ENCODE measurements around the gene RAD54L. TPM values are rescaled to one million over a fixed set of nuclear protein-coding genes. Genes with fewer than 3 reads are reported as not detected.

The RAD54L gene
- 0.49 TPM for polyA plus RNA-seq

- Mint-ChIP-seq H3K4me3 (peak within 1 kb of the TSS; percentile 54 to 97 (median 93)), H3K27me3 (no peaks in the 10 kb centered on the region), H3K36me3 (no peaks in the 10 kb centered on the region), H3K4me1 (peaks cover 6 to 9% (median 7%) of the 10 kb centered on the region in 3 donors), H3K27ac (peak within 1 kb of the TSS; percentile 43 to 87 (median 71)), H3K9me3 (no peaks in the 10 kb centered on the region)
Observed at GRCh38 chr1:46247436-46248121, at the start of gene RAD54L. TSS of gene RAD54L (plus strand) at chr1:46247763. CDS start at chr1:46248406, 643 bp downstream.

GRCh38 chr1:46197964-46198811, 49.4 kb upstream of the RAD54L start, which contains the start of gene POMGNT1:
TSS of gene POMGNT1 (minus strand) at chr1:46198434. CDS start at chr1:46197821, 613 bp downstream.
- Mint-ChIP-seq H3K4me1 (peaks cover 11 to 18% (median 11%) of the 10 kb centered on the region in 3 donors), H3K27ac (peak within 1 kb of the TSS; percentile 39 to 52 (median 39)), H3K9me3 (no peaks in the 10 kb centered on the region), H3K4me3 (peak within 1 kb of the TSS; percentile 85 to 88 (median 88)), H3K27me3 (peaks cover 5% of the 10 kb centered on the region), H3K36me3 (peaks cover 2% of the 10 kb centered on the region)

GRCh38 chr1:46199233-46199749, 48.3 kb upstream of the RAD54L start:
- Mint-ChIP-seq H3K27ac (no peak overlapping the region), H3K4me3 (peak overlapping the region; percentile 78 to 88 (median 86)), H3K4me1 (peaks cover 11 to 18% (median 13%) of the 10 kb centered on the region in 3 donors), H3K9me3 (no peaks in the 10 kb centered on the region), H3K36me3 (peaks cover 2% of the 10 kb centered on the region), H3K27me3 (peaks cover 8% of the 10 kb centered on the region)

- peak overlapping the region in 2 of 4 donors; percentile 13 to 39 for H3K4me3 Mint-ChIP-seq
- peaks cover 10% of the 10 kb centered on the region for H3K27me3 Mint-ChIP-seq
- H3K27ac Mint-ChIP-seq = peak overlapping the region in 1 of 3 donors; percentile 63
- peaks cover 2% of the 10 kb centered on the region for H3K36me3 Mint-ChIP-seq
- peaks cover 6 to 13% (median 9%) of the 10 kb centered on the region in 3 donors for H3K4me1 Mint-ChIP-seq
- H3K9me3 Mint-ChIP-seq = no peaks in the 10 kb centered on the region
Observed at GRCh38 chr1:46203738-46204405, 43.7 kb upstream of the RAD54L start.

GRCh38 chr1:46204406-46204742, 43.2 kb upstream of the RAD54L start:
- no peak overlapping the region for H3K27ac Mint-ChIP-seq

GRCh38 chr1:46205141-46205540, 42.4 kb upstream of the RAD54L start:
- Mint-ChIP-seq H3K27ac (no peak overlapping the region), H3K4me3 (peak overlapping the region in 1 of 4 donors; percentile 75), H3K4me1 (peaks cover 4 to 6% (median 4%) of the 10 kb centered on the region in 3 donors), H3K36me3 (peaks cover 2% of the 10 kb centered on the region), H3K27me3 (peaks cover 11% of the 10 kb centered on the region), H3K9me3 (no peaks in the 10 kb centered on the region)

More at GRCh38 chr1:46204406-46204742, 43.2 kb upstream of the RAD54L start:
- H3K4me3 Mint-ChIP-seq = peak overlapping the region in 1 of 4 donors; percentile 13
- H3K27me3 Mint-ChIP-seq = peaks cover 11% of the 10 kb centered on the region
- H3K9me3 Mint-ChIP-seq = no peaks in the 10 kb centered on the region
- peaks cover 4 to 9% (median 6%) of the 10 kb centered on the region in 3 donors for H3K4me1 Mint-ChIP-seq
- peaks cover 2% of the 10 kb centered on the region for H3K36me3 Mint-ChIP-seq

- peaks cover 2% of the 10 kb centered on the region for H3K36me3 Mint-ChIP-seq
- peak overlapping the region in 1 of 4 donors; percentile 3 for H3K4me3 Mint-ChIP-seq
- no peaks in the 10 kb centered on the region for H3K9me3 Mint-ChIP-seq
- H3K4me1 Mint-ChIP-seq = peaks cover 4% of the 10 kb centered on the region in 3 donors
- H3K27ac Mint-ChIP-seq = no peak overlapping the region
- H3K27me3 Mint-ChIP-seq = peaks cover 11% of the 10 kb centered on the region
Observed at GRCh38 chr1:46205791-46206190, 41.8 kb upstream of the RAD54L start.

- Mint-ChIP-seq H3K9me3 (no peaks in the 10 kb centered on the region), H3K4me3 (no peak overlapping the region), H3K27me3 (peaks cover 11% of the 10 kb centered on the region), H3K4me1 (peaks cover 4% of the 10 kb centered on the region in 3 donors), H3K27ac (no peak overlapping the region), H3K36me3 (peaks cover 2% of the 10 kb centered on the region)
Observed at GRCh38 chr1:46206399-46206798, 41.2 kb upstream of the RAD54L start.

- no peaks in the 10 kb centered on the region for H3K9me3 Mint-ChIP-seq
- no peaks in the 10 kb centered on the region for H3K4me1 Mint-ChIP-seq
- no peak overlapping the region for H3K4me3 Mint-ChIP-seq
- no peaks in the 10 kb centered on the region for H3K36me3 Mint-ChIP-seq
- H3K27ac Mint-ChIP-seq = no peak overlapping the region
- H3K27me3 Mint-ChIP-seq = peaks cover 4% of the 10 kb centered on the region
Observed at GRCh38 chr1:46210561-46210960, 37.0 kb upstream of the RAD54L start.

- Mint-ChIP-seq H3K27ac (no peak overlapping the region), H3K9me3 (no peaks in the 10 kb centered on the region), H3K27me3 (peaks cover 4% of the 10 kb centered on the region), H3K4me1 (no peaks in the 10 kb centered on the region), H3K4me3 (no peak overlapping the region), H3K36me3 (no peaks in the 10 kb centered on the region)
Observed at GRCh38 chr1:46211051-46211450, 36.5 kb upstream of the RAD54L start.

GRCh38 chr1:46215504-46215903, 32.1 kb upstream of the RAD54L start:
- H3K4me1 Mint-ChIP-seq = no peaks in the 10 kb centered on the region
- peaks cover 3% of the 10 kb centered on the region for H3K27me3 Mint-ChIP-seq
- H3K9me3 Mint-ChIP-seq = peaks cover 0 to 3% (median 0%) of the 10 kb centered on the region in 3 donors
- H3K36me3 Mint-ChIP-seq = no peaks in the 10 kb centered on the region
- H3K27ac Mint-ChIP-seq = no peak overlapping the region
- H3K4me3 Mint-ChIP-seq = no peak overlapping the region

GRCh38 chr1:46218443-46218842, 29.1 kb upstream of the RAD54L start:
- H3K27ac Mint-ChIP-seq = no peak overlapping the region
- H3K9me3 Mint-ChIP-seq = peaks cover 0 to 3% (median 0%) of the 10 kb centered on the region in 3 donors
- no peak overlapping the region for H3K4me3 Mint-ChIP-seq
- no peaks in the 10 kb centered on the region for H3K36me3 Mint-ChIP-seq
- H3K27me3 Mint-ChIP-seq = peaks cover 7% of the 10 kb centered on the region
- H3K4me1 Mint-ChIP-seq = peaks cover 0 to 2% (median 1%) of the 10 kb centered on the region in 3 donors

- H3K9me3 Mint-ChIP-seq = peaks cover 0 to 3% (median 0%) of the 10 kb centered on the region in 3 donors
- no peak overlapping the region for H3K4me3 Mint-ChIP-seq
- H3K27ac Mint-ChIP-seq = no peak overlapping the region
- H3K36me3 Mint-ChIP-seq = no peaks in the 10 kb centered on the region
- H3K4me1 Mint-ChIP-seq = peaks cover 0 to 5% (median 4%) of the 10 kb centered on the region in 3 donors
- H3K27me3 Mint-ChIP-seq = peaks cover 7% of the 10 kb centered on the region
Observed at GRCh38 chr1:46219551-46220520, 27.7 kb upstream of the RAD54L start.

- no peaks in the 10 kb centered on the region for H3K36me3 Mint-ChIP-seq
- H3K27ac Mint-ChIP-seq = no peak overlapping the region
- H3K4me3 Mint-ChIP-seq = no peak overlapping the region
- peaks cover 6% of the 10 kb centered on the region for H3K27me3 Mint-ChIP-seq
- H3K9me3 Mint-ChIP-seq = peaks cover 0 to 3% (median 0%) of the 10 kb centered on the region in 3 donors
- peaks cover 0 to 5% (median 4%) of the 10 kb centered on the region in 3 donors for H3K4me1 Mint-ChIP-seq
Observed at GRCh38 chr1:46220808-46221207, 26.8 kb upstream of the RAD54L start.

All from IgD-negative memory B cell (primary cell).